GM21528 (cell line): Measurements from ENCODE around the gene COL13A1.

Experiments
- ATAC-seq: cut with Tn5 transposase; IDR thresholded peaks from one replicate; pipeline ENCODE4 v1.9.1; 2021; ENCODE audit warnings: mild to moderate bottlenecking, moderate library complexity; ENCODE audit not compliant: unreplicated experiment, low FRiP score

COL13A1 gene

DNA sequence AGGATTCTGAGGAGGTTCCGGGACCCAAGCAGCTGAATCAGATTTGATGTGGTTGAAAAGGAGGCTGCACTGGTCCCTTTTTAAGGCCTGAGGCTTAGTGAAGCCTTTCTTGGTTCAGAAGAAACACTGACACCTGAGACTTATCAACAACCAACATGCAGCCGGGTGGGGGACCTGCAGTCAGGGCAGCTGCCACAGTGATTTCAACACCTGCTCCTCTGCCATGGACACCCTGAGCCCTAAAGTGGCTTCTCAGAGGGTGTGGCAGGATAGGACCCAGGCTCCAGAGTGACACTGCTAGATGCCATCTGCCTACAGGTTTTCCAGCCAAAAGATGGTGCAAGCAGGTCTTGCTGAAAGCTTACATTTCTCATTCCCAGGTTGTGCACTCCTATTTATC lies 99.3 kb downstream of the COL13A1 start:
- no peak for ATAC-seq

DNA sequence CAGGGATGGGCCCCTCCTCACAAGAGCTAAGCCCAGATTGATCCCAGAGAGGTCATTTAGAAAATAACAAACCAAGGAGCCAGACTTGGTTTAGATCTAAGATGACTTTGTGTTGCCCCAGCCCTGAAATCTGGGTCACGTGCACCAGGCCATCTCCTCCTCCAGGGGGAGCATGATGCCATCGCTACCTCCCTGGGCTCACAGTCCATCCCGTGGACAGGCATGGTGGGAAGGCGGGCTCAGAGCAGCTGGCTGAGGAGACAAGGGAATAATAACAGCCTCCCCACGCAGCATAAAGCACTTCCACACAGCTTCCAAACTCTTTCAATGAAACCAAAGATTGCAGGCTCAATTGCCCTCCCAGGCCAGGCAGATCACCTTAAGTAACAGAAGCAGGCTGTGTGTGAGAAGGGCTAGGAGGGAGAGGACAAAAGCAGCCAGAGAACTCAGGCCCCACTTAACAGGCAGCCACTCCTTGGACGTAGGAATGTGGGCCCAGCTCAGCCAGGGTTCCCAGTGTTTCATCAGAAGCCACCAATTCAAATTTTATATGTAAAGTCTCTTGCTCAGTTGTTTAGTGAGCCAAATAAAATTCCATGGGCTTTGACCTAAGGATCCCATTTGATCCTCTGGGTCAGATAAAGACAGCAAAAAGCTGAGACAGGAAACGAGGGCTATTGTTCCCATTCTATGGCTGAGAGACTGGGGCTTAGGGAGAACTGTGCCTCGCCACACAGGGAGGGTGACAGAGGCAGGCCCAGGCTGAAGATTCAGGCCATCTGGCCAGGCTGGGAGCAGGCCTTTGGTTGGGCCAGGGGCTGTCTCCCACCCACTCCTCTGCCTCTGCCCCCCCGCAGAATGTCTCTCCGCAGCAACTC lies 100.2 kb downstream of the COL13A1 start:
- ATAC-seq: no peak

DNA sequence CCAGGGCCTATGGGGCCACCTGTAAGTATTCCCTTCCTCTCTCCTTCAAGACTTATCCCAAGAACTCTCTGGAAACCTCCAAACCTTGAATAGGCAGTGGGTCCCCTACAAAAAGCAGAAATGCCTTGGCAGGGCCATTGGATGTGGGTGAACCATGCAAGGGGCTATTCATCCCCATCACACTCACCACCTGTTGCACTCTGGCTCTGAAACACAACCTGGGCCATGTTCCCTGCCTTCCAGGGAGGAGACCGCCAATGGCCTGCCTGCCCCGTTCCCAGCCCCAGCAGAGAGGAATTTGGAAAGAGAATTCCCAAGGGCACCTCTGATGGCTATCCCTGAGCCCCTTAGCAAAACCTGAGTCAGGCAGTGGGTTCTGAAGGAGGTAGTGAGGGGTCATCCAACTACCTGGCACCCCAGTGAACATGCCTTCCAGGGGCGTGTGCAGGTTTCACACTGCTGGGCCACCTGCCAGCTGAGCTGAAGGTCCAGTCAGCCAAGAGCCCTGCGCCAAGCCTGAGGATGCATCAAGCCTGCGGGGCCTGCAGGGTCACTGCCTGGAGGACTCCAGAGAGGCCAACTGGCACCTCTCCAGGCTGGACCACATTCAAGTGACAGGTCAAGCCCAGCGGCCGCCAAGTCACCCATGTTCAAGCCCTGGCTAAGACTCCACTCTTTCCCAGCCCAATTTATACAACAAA lies 101.3 kb downstream of the COL13A1 start:
- ATAC-seq: no peak

DNA sequence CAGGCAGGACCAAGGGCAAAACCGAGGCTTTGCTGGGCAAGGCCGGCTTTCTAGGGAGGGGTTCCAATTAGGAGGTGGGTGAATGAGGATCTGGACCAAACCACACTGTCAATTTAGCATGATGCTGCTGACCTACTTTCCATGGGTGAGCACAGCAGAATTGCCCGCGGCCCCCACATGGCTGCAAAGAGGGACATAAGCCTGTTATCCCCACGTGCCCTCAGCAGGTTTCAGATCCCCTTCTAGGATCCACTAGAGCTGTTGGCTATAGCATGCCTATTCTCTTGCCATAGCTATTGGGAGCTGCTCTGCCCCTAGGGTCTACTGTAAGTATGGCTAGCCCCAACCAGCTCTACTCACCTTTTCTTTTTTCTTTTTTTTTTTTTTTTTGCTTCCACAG lies 102.8 kb downstream of the COL13A1 start:
- no peak for ATAC-seq

DNA sequence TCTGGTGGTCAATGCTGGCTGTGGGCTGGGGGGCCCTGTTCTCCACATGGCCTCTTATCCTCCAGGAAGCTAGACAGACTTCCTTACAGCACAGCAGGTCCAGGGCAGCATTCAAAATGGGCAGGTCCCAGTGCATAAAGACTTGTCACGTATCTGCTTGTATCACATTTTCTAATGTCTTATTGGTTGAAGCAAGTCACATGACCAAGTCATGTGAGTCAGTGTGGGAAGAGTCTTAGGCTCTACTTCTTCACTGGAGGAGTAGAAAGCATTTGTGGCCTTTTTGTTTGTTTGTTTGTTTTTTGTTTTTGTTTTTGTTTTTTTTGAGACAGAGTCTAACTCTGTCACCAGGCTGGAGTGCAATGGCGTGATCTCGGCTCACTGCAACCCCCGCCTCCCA lies 104.7 kb downstream of the COL13A1 start:
- ATAC-seq: no peak

DNA sequence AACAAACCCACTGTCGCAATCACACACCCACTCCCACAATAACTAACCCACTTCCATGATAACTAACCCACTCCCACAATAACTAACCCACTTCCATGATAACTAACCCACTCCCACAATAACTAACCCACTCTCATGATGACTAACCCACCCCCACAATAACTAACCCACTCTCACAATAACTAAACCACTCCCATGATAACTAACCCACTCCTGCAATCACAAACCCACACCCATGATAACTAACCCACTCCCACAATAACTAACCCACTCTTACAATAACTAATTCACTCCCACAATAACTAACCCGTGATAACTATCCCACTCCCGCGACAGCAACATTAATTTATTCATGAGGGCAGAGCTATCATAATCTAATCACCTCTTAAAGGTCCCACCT lies 105.8 kb downstream of the COL13A1 start:
- no peak for ATAC-seq

DNA sequence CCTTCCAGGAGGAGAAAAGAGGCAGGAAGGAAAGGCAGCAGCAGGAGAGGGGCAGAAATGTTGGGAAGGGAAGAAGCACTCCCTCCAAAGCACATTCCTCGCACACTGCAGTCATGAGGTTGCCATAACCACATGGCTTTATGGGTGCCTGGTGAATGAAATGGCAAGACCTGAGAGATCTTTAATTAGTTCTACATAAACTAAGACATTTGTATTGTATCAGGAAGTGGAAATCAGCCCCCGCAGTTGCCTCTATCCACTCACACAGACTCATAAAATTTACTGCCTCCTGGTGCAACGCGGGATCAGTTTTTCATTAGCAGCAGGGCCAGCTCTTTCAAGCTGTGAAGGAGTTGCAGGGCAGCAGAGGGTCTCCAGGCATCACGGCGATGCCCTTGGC lies 106.4 kb downstream of the COL13A1 start:
- ATAC-seq: no peak

DNA sequence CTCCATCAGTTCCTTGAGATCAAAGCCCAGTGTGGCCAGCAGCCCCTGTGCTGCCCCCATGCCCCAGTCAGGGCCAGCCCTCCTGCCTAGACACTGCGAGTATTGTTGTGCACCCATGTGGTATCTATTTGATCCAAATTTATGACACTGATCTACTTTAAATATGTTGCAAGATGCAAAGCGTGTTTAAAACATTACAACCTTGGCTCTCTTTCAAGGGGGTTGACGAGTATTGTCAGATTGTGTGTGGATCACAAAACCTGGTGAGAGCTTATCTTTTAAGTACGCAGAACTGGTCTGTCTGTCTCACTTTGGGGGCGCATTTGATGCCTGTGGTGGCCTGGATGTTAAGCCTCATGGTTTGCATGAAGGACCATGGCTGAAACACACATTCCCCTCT lies 108.9 kb downstream of the COL13A1 start:
- ATAC-seq: no peak

DNA sequence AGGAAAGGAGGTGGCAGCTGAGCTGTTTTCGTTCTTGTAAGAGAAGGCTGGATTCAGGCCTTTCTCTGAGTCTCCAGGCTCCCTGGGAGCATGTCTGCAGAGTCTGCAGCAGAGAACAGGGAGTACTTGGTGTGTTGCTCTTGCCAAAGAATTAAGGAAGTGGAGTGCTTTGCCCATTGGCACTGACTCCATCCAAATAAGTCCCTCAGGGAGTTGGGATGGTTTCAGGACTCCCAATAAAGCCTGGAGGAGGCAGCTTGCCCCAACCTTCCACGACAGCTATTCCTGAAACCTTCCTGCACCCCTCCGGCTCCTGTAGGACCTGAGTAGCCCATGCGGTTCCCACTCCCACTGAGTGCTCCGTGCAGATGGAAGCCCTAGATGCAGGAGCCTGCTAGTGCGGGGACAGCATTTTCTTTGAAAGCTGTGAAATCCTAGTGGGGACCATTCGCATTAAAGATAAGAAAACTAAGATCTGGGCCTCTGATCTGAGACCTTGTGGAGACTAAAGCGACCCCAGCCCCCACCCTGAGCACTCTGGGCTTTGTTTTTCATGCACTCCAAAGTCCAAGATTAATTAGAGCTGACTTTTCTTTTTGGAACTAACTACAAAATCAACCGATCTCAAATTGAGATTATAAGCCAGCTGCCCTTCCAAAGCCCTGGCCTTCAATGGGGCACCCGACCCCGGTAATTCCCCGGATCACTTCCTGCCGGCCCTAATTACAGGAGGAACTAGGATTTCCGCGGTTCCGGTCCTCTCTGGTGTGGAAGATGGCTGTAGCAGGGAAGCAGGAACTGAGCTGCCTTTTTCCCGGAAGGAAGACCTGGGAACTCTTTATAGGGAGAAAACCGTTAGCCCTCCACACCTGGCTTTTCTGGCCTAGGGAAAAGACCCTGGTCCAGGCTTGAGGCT lies 110.2 kb downstream of the COL13A1 start:
- ATAC-seq: no peak

DNA sequence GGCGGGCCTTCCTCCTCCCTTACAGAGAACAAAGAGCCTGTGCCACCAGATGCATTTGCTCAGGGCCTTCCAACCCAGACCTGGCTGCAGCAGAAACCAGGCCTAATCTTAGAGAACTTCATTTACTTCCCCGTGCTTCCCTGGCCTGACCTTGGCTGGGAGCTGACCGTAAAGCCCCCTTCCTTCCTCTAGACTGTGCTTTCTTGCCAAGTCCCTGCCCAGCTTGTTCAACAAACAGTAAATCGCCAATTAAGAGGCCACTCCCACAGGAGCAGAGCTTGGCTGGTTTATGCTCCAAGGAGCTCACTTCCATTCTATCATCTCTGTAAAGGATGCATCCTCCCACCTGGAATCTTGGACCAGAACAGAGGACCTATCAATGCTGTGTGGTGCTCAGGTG lies 110.9 kb downstream of the COL13A1 start:
- no peak for ATAC-seq

DNA sequence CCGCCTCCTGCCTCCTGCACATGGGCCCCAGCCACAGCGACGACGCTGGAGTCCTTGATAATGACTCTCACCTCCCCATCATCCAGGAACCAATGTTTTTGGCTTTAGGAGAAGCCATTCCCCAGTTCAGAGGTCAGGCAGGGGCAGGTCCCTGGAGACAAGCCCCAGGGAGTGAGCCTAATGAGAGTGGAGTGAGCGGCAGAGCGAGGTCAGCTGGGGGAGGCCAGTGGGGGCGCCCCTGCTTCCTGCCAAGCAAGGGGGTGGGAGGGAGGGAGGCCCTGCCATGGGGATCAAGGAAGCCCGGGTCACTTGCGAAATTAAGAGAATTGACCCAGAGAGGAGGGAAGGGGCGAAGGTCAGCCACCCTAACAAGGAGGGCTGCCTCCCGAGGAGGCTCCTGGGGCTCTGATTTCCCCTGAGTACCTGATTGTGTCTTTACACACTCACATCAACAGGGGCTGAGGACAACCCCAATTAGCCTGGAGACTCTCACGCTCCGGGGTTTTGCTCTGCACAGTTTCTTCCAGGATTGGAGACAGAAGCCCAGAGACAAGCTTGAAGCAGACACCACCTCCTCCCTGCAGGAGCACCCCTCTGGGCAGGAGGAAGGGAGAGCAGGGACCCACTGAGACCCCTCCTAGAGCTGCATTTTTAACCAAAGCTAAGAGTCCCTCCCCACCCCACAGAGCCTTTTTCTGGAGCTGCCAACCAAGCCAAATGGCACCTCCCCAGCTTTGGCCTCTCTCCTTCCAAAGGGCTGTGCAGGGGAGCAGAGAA lies 112.1 kb downstream of the COL13A1 start:
- no peak for ATAC-seq

DNA sequence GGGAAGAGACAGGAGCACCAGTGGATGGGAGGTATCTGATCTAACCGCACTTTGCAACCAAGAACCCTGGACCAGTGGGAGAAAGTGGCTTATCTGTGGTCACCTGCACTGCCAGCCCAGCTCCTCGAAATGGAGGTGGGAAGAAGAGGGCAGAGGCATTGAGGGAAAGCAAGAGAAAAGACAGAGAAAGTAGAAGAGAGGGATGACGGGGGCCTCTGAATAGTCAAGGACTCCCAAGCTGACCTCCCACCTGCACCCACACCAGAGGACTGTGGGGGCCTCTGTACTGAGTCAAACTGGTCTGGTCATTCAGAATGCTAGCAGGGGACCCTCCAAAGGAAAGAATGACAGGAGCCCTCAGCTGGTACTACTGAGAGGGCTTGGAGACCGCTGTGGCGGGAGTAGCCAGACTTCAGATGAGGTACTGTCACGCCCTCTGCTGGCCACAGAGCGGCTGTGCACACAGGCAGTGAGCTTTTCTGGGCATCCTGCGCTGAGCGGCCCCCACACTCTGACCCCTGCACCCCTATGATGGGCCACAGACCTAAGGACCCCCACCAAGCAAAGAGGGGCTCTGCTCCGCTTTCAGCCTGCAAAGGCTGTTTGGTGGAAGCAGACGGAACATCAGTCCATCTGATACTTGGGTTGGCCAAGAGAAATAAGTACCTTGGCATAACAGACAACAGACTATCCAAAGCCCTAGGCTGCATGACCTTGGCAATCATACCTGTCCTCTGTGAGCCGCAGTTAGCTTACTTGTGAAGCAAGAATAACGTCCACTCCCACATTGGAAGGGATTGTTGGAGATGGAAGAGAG lies 112.9 kb downstream of the COL13A1 start:
- ATAC-seq: no peak

DNA sequence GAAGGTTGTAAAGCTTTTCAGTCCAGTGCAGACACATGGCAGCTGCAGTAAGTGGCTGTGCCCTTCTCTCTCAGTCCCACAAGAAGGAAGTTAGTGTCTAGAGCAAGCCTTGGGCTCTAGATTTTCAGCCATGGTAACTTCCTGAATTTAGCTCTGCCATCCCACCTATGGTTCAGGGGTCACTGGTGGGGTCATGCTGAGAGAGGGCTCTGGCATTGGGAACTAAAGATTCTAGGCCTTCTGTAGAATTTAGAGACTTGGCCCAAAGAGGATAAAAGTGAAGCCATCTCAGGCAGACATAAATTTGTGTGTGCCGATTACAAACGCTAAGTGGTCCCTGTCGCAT lies 113.5 kb downstream of the COL13A1 start:
- ATAC-seq: no peak

DNA sequence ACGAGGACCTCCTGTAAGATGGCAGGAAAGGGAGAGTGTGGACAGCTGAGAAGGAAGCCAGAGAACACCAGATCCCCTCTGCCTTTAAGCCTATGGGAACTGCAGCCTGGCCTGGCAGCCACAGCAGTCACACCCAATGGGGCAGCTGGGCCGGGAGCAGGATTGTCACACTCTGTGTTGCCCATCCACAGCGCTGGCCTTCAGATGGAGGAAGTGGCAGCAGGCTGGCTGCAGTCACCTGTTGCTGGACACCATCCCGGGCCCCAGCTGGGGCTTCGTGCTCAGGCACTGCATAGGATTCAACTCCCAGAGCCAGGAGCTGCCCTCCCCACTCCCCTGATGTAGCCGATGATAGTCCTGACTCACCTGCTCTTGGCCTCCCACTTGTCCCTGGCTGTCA lies 114.4 kb downstream of the COL13A1 start:
- no peak for ATAC-seq

DNA sequence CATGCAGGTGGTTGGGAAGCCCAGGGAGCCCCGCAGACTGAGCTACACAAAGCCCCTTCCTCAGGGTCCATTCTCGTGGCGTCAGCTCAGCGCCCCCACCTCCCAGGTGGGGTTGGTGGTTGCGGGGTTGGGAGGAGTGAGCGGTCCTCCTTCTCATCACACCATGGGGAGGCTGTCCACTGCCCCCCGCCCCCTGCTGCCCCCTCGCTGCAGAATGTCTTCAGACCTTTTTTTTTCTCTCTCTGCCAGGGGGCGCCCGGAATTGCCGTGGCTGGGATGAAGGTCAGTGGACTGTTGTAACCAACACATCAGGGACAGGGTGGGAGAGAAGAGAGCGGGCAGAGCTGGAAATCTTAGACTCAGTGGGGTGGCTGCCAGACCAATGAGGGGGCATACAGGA lies 116.3 kb downstream of the COL13A1 start:
- ATAC-seq: no peak

DNA sequence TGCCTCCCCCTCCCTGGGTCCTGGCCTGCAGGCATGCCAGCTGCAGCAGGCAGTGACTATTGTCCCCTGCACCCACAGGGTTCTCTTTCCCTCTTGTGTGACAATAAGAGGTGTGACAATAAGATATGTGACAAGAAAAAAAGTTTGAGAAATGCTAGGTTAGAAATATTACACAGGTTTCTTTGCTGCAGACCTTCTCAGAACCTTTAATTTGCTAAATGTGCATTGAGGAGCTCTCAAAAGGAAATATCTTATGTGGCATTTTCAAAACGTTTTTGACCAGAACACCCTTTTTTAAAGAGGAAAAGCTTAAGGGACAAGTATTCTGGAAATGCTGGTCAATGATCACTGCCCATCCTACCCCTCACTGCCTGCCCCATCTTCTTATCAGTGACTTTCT lies 117.5 kb downstream of the COL13A1 start:
- no peak for ATAC-seq

DNA sequence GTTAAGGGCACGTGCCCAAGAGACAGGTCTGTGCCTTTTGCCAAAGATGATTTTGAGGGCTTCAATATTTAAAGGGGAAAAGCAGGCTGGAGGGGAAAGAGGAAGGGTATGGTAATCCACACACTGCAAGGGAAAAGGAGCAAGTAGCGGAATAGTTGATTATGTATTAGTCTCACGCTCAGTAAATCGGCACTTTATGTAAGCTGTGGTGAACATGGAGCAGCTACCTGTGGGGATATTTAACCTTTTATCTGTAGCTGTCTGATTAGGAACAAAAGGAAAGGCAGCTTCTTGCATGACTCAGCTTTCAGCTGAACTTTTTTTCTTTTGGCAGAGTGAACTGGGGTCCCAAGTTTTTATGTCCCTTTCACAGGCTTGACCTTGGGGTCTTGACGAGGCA lies 123.4 kb downstream of the COL13A1 start:
- no peak for ATAC-seq

DNA sequence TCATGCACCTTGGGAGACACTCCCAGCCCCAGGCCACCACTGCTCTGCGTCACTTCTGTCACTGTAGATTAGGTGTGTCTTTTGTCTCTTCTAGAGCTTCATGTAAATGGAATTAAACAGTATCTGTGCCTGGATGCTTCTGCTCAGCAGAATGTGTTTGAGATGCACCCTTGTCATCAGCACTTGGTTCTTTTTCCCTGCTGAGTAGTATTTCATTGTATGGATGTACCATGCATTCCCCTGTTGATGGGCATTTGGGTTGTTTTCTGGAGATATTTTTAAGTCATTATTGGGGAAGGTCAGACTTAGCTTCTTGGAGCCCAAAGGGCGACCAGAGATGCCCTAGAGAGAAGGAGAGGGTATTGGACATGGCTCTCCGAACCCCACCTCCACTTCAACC lies 126.6 kb downstream of the COL13A1 start:
- ATAC-seq: no peak

DNA sequence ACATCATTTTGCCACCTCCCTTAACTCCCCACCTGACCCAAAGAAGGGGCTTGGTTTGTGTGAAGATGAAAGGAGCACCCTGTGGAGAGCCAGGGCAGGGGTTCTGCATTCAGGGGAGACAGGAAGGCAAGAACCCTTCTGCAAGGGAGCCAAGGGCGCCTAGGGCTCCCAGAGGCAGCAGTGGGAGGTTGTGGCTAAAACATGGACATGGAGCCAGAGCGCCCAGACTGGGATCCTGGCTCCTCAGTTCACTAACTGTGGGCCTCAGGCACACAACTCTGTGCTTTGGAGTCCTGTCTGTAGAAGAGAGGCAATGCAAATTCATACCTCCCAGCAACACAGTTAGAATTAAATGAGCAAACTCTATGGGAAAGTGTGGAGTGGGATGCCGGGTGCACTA lies 127.9 kb downstream of the COL13A1 start:
- ATAC-seq: no peak

DNA sequence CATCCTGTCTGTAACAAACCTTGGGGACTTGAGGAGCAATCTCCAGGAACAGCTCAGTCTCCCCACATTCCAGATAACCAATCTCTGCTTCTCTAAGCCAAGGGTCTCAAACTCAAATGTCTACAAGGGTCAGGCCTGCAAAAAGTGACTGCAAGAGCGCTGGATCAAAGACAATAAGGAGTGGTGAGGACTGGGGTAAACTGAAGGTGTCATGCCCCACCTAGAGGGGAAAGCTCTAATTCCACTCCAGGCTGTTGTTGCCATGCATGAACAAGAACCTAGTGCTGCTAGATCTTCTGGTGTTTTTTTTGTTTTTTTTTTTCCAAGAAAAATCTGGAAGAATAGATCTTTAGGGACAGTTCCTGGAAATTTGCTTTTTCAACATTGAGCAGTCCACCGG lies 133.1 kb downstream of the COL13A1 start:
- ATAC-seq: no peak
